Spleen (tissue), 7 donors: ENCODE results near the gene PLCH2.
A peak's percentile ranks its signal among the peaks of the same experiment; 100 is the strongest.

Source experiments
- CTCF ChIP-seq, 11 experiments: fragments of 200-600 bp in 7 of 11; fragments of 450-650 bp in 4 of 11; sonication (generic) in 4 of 11; IDR thresholded peaks in 8 of 11; conservative IDR thresholded peaks in 3 of 11; 1 replicate in 7 of 11; 2 replicates in 4 of 11; pipeline versions ENCODE4 v1.4.0 to v1.8.0; 2016 to 2021; ENCODE audit warnings: antibody characterized with exemption in 11 of 11, inconsistent platforms in 4 of 11, mild to moderate bottlenecking in 1 of 11
- POLR2A ChIP-seq, 3 donors: fragments of 450-650 bp; IDR thresholded peaks; one replicate each; pipeline ENCODE4 v1.5.1; 2017; ENCODE audit warnings: antibody characterized with exemption in 3 of 3, mild to moderate bottlenecking in 1 of 3
- POLR2AphosphoS5 ChIP-seq, 3 donors: sonication (generic); formaldehyde crosslinking; IDR thresholded peaks; one replicate each; pipeline ENCODE4 v1.5.1; 2017; ENCODE audit warnings: antibody characterized with exemption in 3 of 3
- donor health status: DM: no; HTN: no; CAD: no; lungs with moderate emphysema.
- donor health status: DM: no; HTN: no; CAD: no.
- donor health status: DM: no; HTN: no; CAD: no.

GRCh38 chr1:2459757-2460156 lies 16.3 kb upstream of the PLCH2 start:
- peak in 6 of 11 experiments; percentile 22 to 48 (median 32) for TF ChIP-seq CTCF (IDR thresholded peaks at IDR 0.05 in 8 of 11, conservative IDR thresholded peaks at IDR 0.05 in 3 of 11)
- no peak for TF ChIP-seq POLR2A (IDR thresholded peaks at IDR 0.05)
- TF ChIP-seq POLR2AphosphoS5 (IDR thresholded peaks at IDR 0.05) = peak in 2 of 3 donors; percentile 42 to 58
